ENCODE data around the gene SGCB.

Gene SGCB

GRCh38 chr4:52019936-52020657 is 18.0 kb downstream of the SGCB start, which contains the start of gene LRRC66:
Gene LRRC66, minus strand, starts transcription at chr4:52020363. Its CDS starts 2,750 bp downstream, at chr4:52017613.
- no peak for DNase-seq (ENCODE audit: low read depth, low spot score)

GRCh38 chr4:52017814-52018213 is 20.3 kb downstream of the SGCB start:
- no peak for DNase-seq (ENCODE audit: low read depth, low spot score)

- DNase-seq (ENCODE audit: low read depth, low spot score), result no peak
Observed at GRCh38 chr4:52016981-52017380, 21.1 kb downstream of the SGCB start.

GRCh38 chr4:52015366-52015765 is 22.7 kb downstream of the SGCB start:
- no peak for DNase-seq (ENCODE audit: low read depth, low spot score)

- no peak for DNase-seq (ENCODE audit: low read depth, low spot score)
Observed at GRCh38 chr4:52014903-52015302, 23.2 kb downstream of the SGCB start.

GRCh38 chr4:52012651-52013050 is 25.4 kb downstream of the SGCB start:
- DNase-seq (ENCODE audit: low read depth, low spot score), result no peak

- DNase-seq (ENCODE audit: low read depth, low spot score), result no peak
Observed at GRCh38 chr4:52010986-52011385, 27.1 kb downstream of the SGCB start.

GRCh38 chr4:52006887-52007286 is 31.2 kb downstream of the SGCB start:
- DNase-seq (ENCODE audit: low read depth, low spot score), result no peak

GRCh38 chr4:52005604-52006273 is 32.4 kb downstream of the SGCB start:
- no peak for DNase-seq (ENCODE audit: low read depth, low spot score)

GRCh38 chr4:52004414-52004813 is 33.7 kb downstream of the SGCB start:
- DNase-seq (ENCODE audit: low read depth, low spot score), result no peak

- DNase-seq (ENCODE audit: low read depth, low spot score), result no peak
Observed at GRCh38 chr4:52001616-52002015, 36.5 kb downstream of the SGCB start.

GRCh38 chr4:51999250-51999649 is 38.8 kb downstream of the SGCB start:
- no peak for DNase-seq (ENCODE audit: low read depth, low spot score)

- no peak for DNase-seq (ENCODE audit: low read depth, low spot score)
Observed at GRCh38 chr4:51998837-51999236, 39.3 kb downstream of the SGCB start.

- no peak for DNase-seq (ENCODE audit: low read depth, low spot score)
Observed at GRCh38 chr4:51997647-51998046, 40.5 kb downstream of the SGCB start.

GRCh38 chr4:51995647-51996220 is 42.4 kb downstream of the SGCB start:
- DNase-seq (ENCODE audit: low read depth, low spot score), result no peak

Data from smooth muscle cell of the brain vasculature (primary cell).